OCI-LY1 (cell line): Measurements from ENCODE around the gene NR2F6.

ENCODE experiments used
- EZH2 ChIP-seq: fragments of 200-600 bp; sonication (generic), shearing (Covaris generic); IDR thresholded peaks from 2 replicates; pipeline ENCODE4 v1.8.0; 2017; ENCODE audit warnings: borderline replicate concordance, mixed run types, mild to moderate bottlenecking, antibody characterized with exemption, low read length, moderate library complexity, mixed read lengths
- TF ChIP-seq, protein P1 (sequence below): fragments of 200-600 bp; sonication (generic), shearing (Covaris generic); IDR thresholded peaks from 2 replicates; pipeline ENCODE4 v1.5.1; 2017; ENCODE audit warnings: mild to moderate bottlenecking, antibody characterized with exemption, low read length, moderate library complexity, mixed read lengths

DNA sequence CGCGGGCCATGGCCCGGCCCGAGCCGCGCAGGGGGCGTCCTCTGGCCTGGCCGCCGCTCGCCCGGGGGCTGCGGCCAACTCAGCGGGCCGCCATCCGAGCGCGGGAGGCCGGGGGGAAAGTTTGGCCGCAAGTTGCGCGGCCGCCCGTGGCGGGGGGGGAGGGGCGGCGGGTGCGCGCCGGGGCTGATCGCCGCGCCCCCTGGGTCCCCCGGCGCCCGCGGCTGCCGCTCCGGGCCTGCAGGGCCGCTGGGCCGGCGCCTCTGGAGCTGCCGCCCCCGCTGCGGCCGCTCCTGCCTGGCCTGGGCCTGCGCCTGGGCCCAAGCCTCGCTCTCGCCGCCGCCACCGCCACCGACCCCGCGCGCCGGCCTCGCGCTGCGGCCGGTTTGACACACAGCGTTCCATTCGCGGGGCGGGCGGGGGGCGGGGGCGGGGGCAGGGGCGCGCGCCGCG, at the start of gene NR2F6:
- TF ChIP-seq, protein P1, sequence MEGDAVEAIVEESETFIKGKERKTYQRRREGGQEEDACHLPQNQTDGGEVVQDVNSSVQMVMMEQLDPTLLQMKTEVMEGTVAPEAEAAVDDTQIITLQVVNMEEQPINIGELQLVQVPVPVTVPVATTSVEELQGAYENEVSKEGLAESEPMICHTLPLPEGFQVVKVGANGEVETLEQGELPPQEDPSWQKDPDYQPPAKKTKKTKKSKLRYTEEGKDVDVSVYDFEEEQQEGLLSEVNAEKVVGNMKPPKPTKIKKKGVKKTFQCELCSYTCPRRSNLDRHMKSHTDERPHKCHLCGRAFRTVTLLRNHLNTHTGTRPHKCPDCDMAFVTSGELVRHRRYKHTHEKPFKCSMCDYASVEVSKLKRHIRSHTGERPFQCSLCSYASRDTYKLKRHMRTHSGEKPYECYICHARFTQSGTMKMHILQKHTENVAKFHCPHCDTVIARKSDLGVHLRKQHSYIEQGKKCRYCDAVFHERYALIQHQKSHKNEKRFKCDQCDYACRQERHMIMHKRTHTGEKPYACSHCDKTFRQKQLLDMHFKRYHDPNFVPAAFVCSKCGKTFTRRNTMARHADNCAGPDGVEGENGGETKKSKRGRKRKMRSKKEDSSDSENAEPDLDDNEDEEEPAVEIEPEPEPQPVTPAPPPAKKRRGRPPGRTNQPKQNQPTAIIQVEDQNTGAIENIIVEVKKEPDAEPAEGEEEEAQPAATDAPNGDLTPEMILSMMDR = no peak
- no peak for TF ChIP-seq EZH2
